SK-N-SH (cell line): ENCODE results near the gene APOM. TPM values are rescaled to one million over a fixed set of nuclear protein-coding genes. Genes with fewer than 3 reads are reported as not detected.
A peak's percentile ranks its signal among the peaks of the same experiment; 100 is the strongest.

Experiments
- CTCF ChIA-PET: fragments of 300-600, 350-600 bp; formaldehyde crosslinking; extraction: SDS; loops from one replicate; lab custom pipeline; 2021; lab: Yijun Ruan, JAX
- POLR2A ChIA-PET: fragments of 350-600 bp; sonication (Branson Sonifier 250); formaldehyde crosslinking; extraction: SDS; loops from one replicate; lab custom pipeline; 2020; ENCODE audit warnings: antibody characterized with exemption, inconsistent platforms; lab: Yijun Ruan, JAX
- DNase-seq: peaks from one replicate; pipeline ENCODE4 v3.0.0; 2012
- H2AFZ ChIP-seq: fragments of 200-600 bp; sonication (generic); 2 replicates; pipeline ENCODE4 v1.8.1; 2016; ENCODE audit warnings: antibody characterized with exemption, mild to moderate bottlenecking, low read depth
- H3F3A ChIP-seq: fragments of 200-600 bp; sonication (generic); replicated peaks from 2 replicates; pipeline ENCODE3; 2016; ENCODE audit warnings: antibody characterized with exemption, mild to moderate bottlenecking; ENCODE audit not compliant: insufficient read depth
- H3K27ac ChIP-seq, 2 experiments: fragments of 200-500 bp in 1 of 2; fragments of 200-600 bp in 1 of 2; sonication (Bioruptor generic) in 1 of 2; sonication (generic), shearing (Covaris generic) in 1 of 2; 2 replicates each; pipeline versions ENCODE4 v1.5.1 to v1.6.1; 2014 to 2016; ENCODE audit warnings: low read depth in 2 of 2, inconsistent platforms in 1 of 2, low read length in 1 of 2, mild to moderate bottlenecking in 1 of 2, mixed read lengths in 1 of 2
- H3K27me3 ChIP-seq: fragments of 200-600 bp; sonication (generic), shearing (Covaris generic); 2 replicates; pipeline ENCODE4 v1.6.1; 2016; ENCODE audit warnings: mixed run types; ENCODE audit not compliant: insufficient read depth
- H3K36me3 ChIP-seq, 2 experiments: fragments of 200-500 bp in 1 of 2; fragments of 200-600 bp in 1 of 2; sonication (Bioruptor generic) in 1 of 2; sonication (generic) in 1 of 2; replicated peaks in 1 of 2; 2 replicates each; pipeline versions ENCODE3 to v1.5.1; 2014 to 2016; ENCODE audit warnings: low read length in 1 of 2, mild to moderate bottlenecking in 1 of 2; ENCODE audit not compliant: insufficient read depth in 2 of 2, control insufficient read depth in 1 of 2
- H3K4me1 ChIP-seq, 2 experiments: fragments of 200-500 bp in 1 of 2; fragments of 200-600 bp in 1 of 2; sonication (Bioruptor generic) in 1 of 2; sonication (generic), shearing (Covaris generic) in 1 of 2; 2 replicates each; pipeline versions ENCODE4 v1.5.1 to v1.6.1; 2014 to 2016; ENCODE audit warnings: low read depth in 1 of 2, low read length in 1 of 2, mixed run types in 1 of 2; ENCODE audit not compliant: insufficient read depth in 2 of 2, control insufficient read depth in 1 of 2
- H3K4me2 ChIP-seq: fragments of 200-600 bp; sonication (generic), shearing (Covaris generic); 2 replicates; pipeline ENCODE4 v1.6.1; 2017; ENCODE audit warnings: mixed run types
- H3K4me3 ChIP-seq, 2 experiments: fragments of 200-500 bp in 1 of 2; fragments of 200-600 bp in 1 of 2; sonication (Bioruptor generic) in 1 of 2; sonication (generic), shearing (Covaris generic) in 1 of 2; 2 replicates each; pipeline versions ENCODE4 v1.5.1 to v1.8.1; 2014 to 2016; ENCODE audit warnings: low read depth in 2 of 2, inconsistent platforms in 1 of 2, low read length in 1 of 2, mild to moderate bottlenecking in 1 of 2, mixed read lengths in 1 of 2, moderate library complexity in 1 of 2
- H3K79me2 ChIP-seq: fragments of 200-600 bp; sonication (generic); 2 replicates; pipeline ENCODE4 v1.8.1; 2017; ENCODE audit warnings: mild to moderate bottlenecking; ENCODE audit not compliant: insufficient read depth
- H3K9ac ChIP-seq: fragments of 200-600 bp; sonication (generic); 2 replicates; pipeline ENCODE4 v1.6.1; 2017; ENCODE audit warnings: mixed run types
- H3K9me2 ChIP-seq: fragments of 200-600 bp; sonication (generic); 2 replicates; pipeline ENCODE4 v1.6.1; 2017; ENCODE audit warnings: mixed run types
- H3K9me3 ChIP-seq: fragments of 200-600 bp; sonication (generic); 2 replicates; pipeline ENCODE4 v1.6.1; 2017; ENCODE audit warnings: mixed run types, mild to moderate bottlenecking, moderate library complexity
- H4K20me1 ChIP-seq: fragments of 200-600 bp; sonication (generic); 2 replicates; pipeline ENCODE4 v1.6.1; 2017; ENCODE audit warnings: mild to moderate bottlenecking, mixed run types; ENCODE audit not compliant: insufficient read depth
- CHD2 ChIP-seq: fragments of 150-350 bp; IDR thresholded peaks from 2 replicates; pipeline ENCODE4 v1.6.1; 2018; ENCODE audit warnings: low read length; ENCODE audit not compliant: partially characterized antibody
- EP300 ChIP-seq, 2 experiments: IDR thresholded peaks; 2 replicates each; pipeline versions ENCODE4 v1.4.0 to v1.6.1; 2012; ENCODE audit warnings: borderline replicate concordance in 1 of 2, low read depth in 1 of 2, low read length in 1 of 2
- FOSL2 ChIP-seq: IDR thresholded peaks from 2 replicates; pipeline ENCODE4 v1.4.0; 2012; ENCODE audit warnings: low read depth, mild to moderate bottlenecking, moderate library complexity, borderline replicate concordance
- GATA2 ChIP-seq: sonication (generic); formaldehyde crosslinking; IDR thresholded peaks from 2 replicates; pipeline ENCODE4 v1.5.0; 2020; ENCODE audit warnings: mild to moderate bottlenecking, missing genetic modification reagents
- MEF2A ChIP-seq: IDR thresholded peaks from 2 replicates; pipeline ENCODE4 v1.4.0; 2012; ENCODE audit warnings: low read depth, borderline replicate concordance
- NRF1 ChIP-seq: IDR thresholded peaks from 2 replicates; pipeline ENCODE4 v1.6.1; 2012; ENCODE audit warnings: low read depth, mild to moderate bottlenecking, low read length
- PBX3 ChIP-seq: IDR thresholded peaks from 2 replicates; pipeline ENCODE4; 2012
- RFX5 ChIP-seq: IDR thresholded peaks from 2 replicates; pipeline ENCODE4 v1.6.1; 2012; ENCODE audit warnings: mild to moderate bottlenecking, improper control_type of control experiment, low read length
- SIN3A ChIP-seq: IDR thresholded peaks from 2 replicates; pipeline ENCODE4 v1.6.1; 2012; ENCODE audit warnings: low read depth, mild to moderate bottlenecking, low read length, moderate library complexity, borderline replicate concordance
- SMC3 ChIP-seq: IDR thresholded peaks from 2 replicates; pipeline ENCODE4 v1.6.1; 2012; ENCODE audit warnings: low read depth, low read length, improper control_type of control experiment
- TCF12 ChIP-seq: IDR thresholded peaks from 2 replicates; pipeline ENCODE4 v1.4.0; 2012
- TEAD4 ChIP-seq: IDR thresholded peaks from 2 replicates; pipeline ENCODE4 v1.4.0; 2012; ENCODE audit warnings: mild to moderate bottlenecking, borderline replicate concordance; ENCODE audit not compliant: insufficient read depth
- USF2 ChIP-seq: fragments of 150-350 bp; IDR thresholded peaks from 2 replicates; pipeline ENCODE4 v1.6.1; 2017; ENCODE audit warnings: antibody characterized with exemption, low read length, low read depth, borderline replicate concordance
- YY1 ChIP-seq: IDR thresholded peaks from 2 replicates; pipeline ENCODE4 v1.4.0; 2012; ENCODE audit warnings: low read depth, mild to moderate bottlenecking
- ZBTB33 ChIP-seq: IDR thresholded peaks from 2 replicates; pipeline ENCODE4 v1.4.0; 2012; ENCODE audit warnings: low read depth, borderline replicate concordance
- WGBS: methylation state at CpG from one replicate; pipeline ENCODE4 v1.1.6; 2017; ENCODE audit warnings: low lambda C conversion rate; 5-methylcytosine and 5-hydroxymethylcytosine counted together
- polyA plus RNA-seq, 3 experiments: library from polyadenylated mRNA; depleted of rRNA; stranded (reverse); fragments of >200 nt; gene quantifications; 2 replicates each; pipeline ENCODE4 v1.2.3, GENCODE V29; 2012

Gene APOM
- polyA plus RNA-seq, 1 of the 3 experiments (the other 2 are of a cell fraction): 6.8 TPM

GRCh38 chr6:31666337-31666965 is 10.8 kb downstream of the APOM start:
- Histone ChIP-seq H3K27me3 (no peaks in the 10 kb centered on the region), H3K4me2 (peak overlapping the region; percentile 97), H3F3A (peaks cover 21% of the 10 kb centered on the region), H3K36me3 (peaks cover 41 to 55% of the 10 kb centered on the region in 2 experiments), H3K27ac (peak overlapping the region; percentile 82 to 87), H3K9ac (peak overlapping the region; percentile 92), H2AFZ (no peak overlapping the region), H3K79me2 (peaks cover 69% of the 10 kb centered on the region), H3K9me2 (no peaks in the 10 kb centered on the region), H4K20me1 (no peaks in the 10 kb centered on the region), H3K4me1 (peaks cover 14 to 17% of the 10 kb centered on the region in 2 experiments; a peak in 3 of 4 replicates)
- WGBS: 2% methylated on average over 15 of the region's 15 CpGs
- ChIA-PET POLR2A (no interaction called here), CTCF (interaction anchor here (1.0 to 2.8 kb wide), 4 partner anchors 13 to 174 kb away, joined by 3 to 10 read pairs (median 4); partner anchors contain the start of gene BAG6)
- DNase-seq: no peak
- no peak for TF ChIP-seq TEAD4
- TF ChIP-seq GATA2 (CRISPR knock-in tag): no peak
- no peak for TF ChIP-seq EP300 (IDR thresholded peaks at IDR 0.05; ENCODE audit: borderline replicate concordance in 1 of 2, low read depth in 1 of 2, low read length in 1 of 2)
- TF ChIP-seq ZBTB33: no peak
- TF ChIP-seq CHD2: no peak
- no peak for TF ChIP-seq RFX5
- no peak for TF ChIP-seq FOSL2
- no peak for TF ChIP-seq USF2
- TF ChIP-seq YY1: no peak
- no peak for TF ChIP-seq SIN3A
- no peak for TF ChIP-seq TCF12
- no peak for TF ChIP-seq PBX3
- TF ChIP-seq SMC3: no peak
- TF ChIP-seq NRF1: no peak
- TF ChIP-seq MEF2A: no peak
- TF ChIP-seq, all 33 proteins: peak for 0
- Histone ChIP-seq H3K4me3 (peak overlapping the region; percentile 86 to 89), H3K9me3 (no peaks in the 10 kb centered on the region)
